ENCODE results near the gene DNAI7.
A peak's percentile ranks its signal among the peaks of the same experiment; 100 is the strongest.

The DNAI7 gene

GRCh38 chr12:25194722-25195055 lies 271 bp downstream of the DNAI7 start:
- 0 out of 2 replicates have a peak, but pooled peaks cover 7% of the 10 kb centered on the region for H3K4me1 ChIP-seq (ENCODE audit: insufficient read depth, low read length)
- H3K9ac ChIP-seq (ENCODE audit: low read depth, low read length): peak overlapping the region; percentile 96; the same call in 1 of the 2 replicates
- H3K36me3 ChIP-seq (ENCODE audit: insufficient read depth, low read length): no peaks in the 10 kb centered on the region
- H3K9me3 ChIP-seq (ENCODE audit: control insufficient read depth, insufficient read depth, low read length): no peaks in the 10 kb centered on the region

GRCh38 chr12:25194214-25194613 lies 746 bp downstream of the DNAI7 start:
- 0 out of 2 replicates have a peak, but pooled peaks cover 7% of the 10 kb centered on the region for H3K4me1 ChIP-seq (ENCODE audit: insufficient read depth, low read length)
- no peaks in the 10 kb centered on the region for H3K9me3 ChIP-seq (ENCODE audit: control insufficient read depth, insufficient read depth, low read length)
- H3K9ac ChIP-seq (ENCODE audit: low read depth, low read length): peak overlapping the region; percentile 96; the same call in 1 of the 2 replicates
- no peaks in the 10 kb centered on the region for H3K36me3 ChIP-seq (ENCODE audit: insufficient read depth, low read length)

GRCh38 chr12:25190793-25191192 lies 4.2 kb downstream of the DNAI7 start:
- no peak overlapping the region for H3K9ac ChIP-seq (ENCODE audit: low read depth, low read length)
- no peaks in the 10 kb centered on the region for H3K9me3 ChIP-seq (ENCODE audit: control insufficient read depth, insufficient read depth, low read length)
- no peaks in the 10 kb centered on the region for H3K4me1 ChIP-seq (ENCODE audit: insufficient read depth, low read length)
- no peaks in the 10 kb centered on the region for H3K36me3 ChIP-seq (ENCODE audit: insufficient read depth, low read length)

- Histone ChIP-seq H3K9me3 (ENCODE audit: control insufficient read depth, insufficient read depth, low read length) (no peaks in the 10 kb centered on the region), H3K4me1 (ENCODE audit: insufficient read depth, low read length) (no peaks in the 10 kb centered on the region), H3K9ac (ENCODE audit: low read depth, low read length) (no peak overlapping the region), H3K36me3 (ENCODE audit: insufficient read depth, low read length) (no peaks in the 10 kb centered on the region)
Measured at GRCh38 chr12:25189656-25190055, 5.3 kb downstream of the DNAI7 start.

GRCh38 chr12:25187781-25188180 lies 7.2 kb downstream of the DNAI7 start:
- Histone ChIP-seq H3K36me3 (ENCODE audit: insufficient read depth, low read length) (no peaks in the 10 kb centered on the region), H3K9me3 (ENCODE audit: control insufficient read depth, insufficient read depth, low read length) (no peaks in the 10 kb centered on the region), H3K4me1 (ENCODE audit: insufficient read depth, low read length) (no peaks in the 10 kb centered on the region), H3K9ac (ENCODE audit: low read depth, low read length) (no peak overlapping the region)

- Histone ChIP-seq H3K9me3 (ENCODE audit: control insufficient read depth, insufficient read depth, low read length) (no peaks in the 10 kb centered on the region), H3K36me3 (ENCODE audit: insufficient read depth, low read length) (no peaks in the 10 kb centered on the region), H3K4me1 (ENCODE audit: insufficient read depth, low read length) (no peaks in the 10 kb centered on the region), H3K9ac (ENCODE audit: low read depth, low read length) (no peak overlapping the region)
Measured at GRCh38 chr12:25186788-25187402, 8.1 kb downstream of the DNAI7 start.

GRCh38 chr12:25186038-25186787 lies 8.7 kb downstream of the DNAI7 start:
- Histone ChIP-seq H3K9me3 (ENCODE audit: control insufficient read depth, insufficient read depth, low read length) (no peaks in the 10 kb centered on the region), H3K4me1 (ENCODE audit: insufficient read depth, low read length) (no peaks in the 10 kb centered on the region), H3K9ac (ENCODE audit: low read depth, low read length) (no peak overlapping the region), H3K36me3 (ENCODE audit: insufficient read depth, low read length) (no peaks in the 10 kb centered on the region)

- Histone ChIP-seq H3K9ac (ENCODE audit: low read depth, low read length) (no peak overlapping the region), H3K36me3 (ENCODE audit: insufficient read depth, low read length) (no peaks in the 10 kb centered on the region), H3K9me3 (ENCODE audit: control insufficient read depth, insufficient read depth, low read length) (no peaks in the 10 kb centered on the region), H3K4me1 (ENCODE audit: insufficient read depth, low read length) (no peaks in the 10 kb centered on the region)
Measured at GRCh38 chr12:25184132-25184531, 10.8 kb downstream of the DNAI7 start.

- no peak overlapping the region for H3K9ac ChIP-seq (ENCODE audit: low read depth, low read length)
- H3K4me1 ChIP-seq (ENCODE audit: insufficient read depth, low read length): no peaks in the 10 kb centered on the region
- H3K36me3 ChIP-seq (ENCODE audit: insufficient read depth, low read length): no peaks in the 10 kb centered on the region
- H3K9me3 ChIP-seq (ENCODE audit: control insufficient read depth, insufficient read depth, low read length): no peaks in the 10 kb centered on the region
Measured at GRCh38 chr12:25182765-25183164, 12.2 kb downstream of the DNAI7 start.

- Histone ChIP-seq H3K9ac (ENCODE audit: low read depth, low read length) (no peak overlapping the region), H3K4me1 (ENCODE audit: insufficient read depth, low read length) (no peaks in the 10 kb centered on the region), H3K36me3 (ENCODE audit: insufficient read depth, low read length) (no peaks in the 10 kb centered on the region)
Measured at GRCh38 chr12:25162866-25163265, 32.1 kb downstream of the DNAI7 start.

GRCh38 chr12:25156061-25156460 lies 38.9 kb downstream of the DNAI7 start:
- peaks cover 18% of the 10 kb centered on the region; the same call in 1 of the 2 replicates for H3K4me1 ChIP-seq (ENCODE audit: insufficient read depth, low read length)
- no peaks in the 10 kb centered on the region for H3K36me3 ChIP-seq (ENCODE audit: insufficient read depth, low read length)

More at GRCh38 chr12:25162866-25163265, 32.1 kb downstream of the DNAI7 start:
- H3K9me3 ChIP-seq (ENCODE audit: control insufficient read depth, insufficient read depth, low read length): no peaks in the 10 kb centered on the region

GRCh38 chr12:25155022-25155576 lies 39.9 kb downstream of the DNAI7 start:
- H3K9ac ChIP-seq (ENCODE audit: low read depth, low read length): no peak overlapping the region
- H3K9me3 ChIP-seq (ENCODE audit: control insufficient read depth, insufficient read depth, low read length): no peaks in the 10 kb centered on the region
- H3K4me1 ChIP-seq (ENCODE audit: insufficient read depth, low read length): peaks cover 18% of the 10 kb centered on the region; the same call in 1 of the 2 replicates
- no peaks in the 10 kb centered on the region for H3K36me3 ChIP-seq (ENCODE audit: insufficient read depth, low read length)

More at GRCh38 chr12:25156061-25156460, 38.9 kb downstream of the DNAI7 start:
- H3K9me3 ChIP-seq (ENCODE audit: control insufficient read depth, insufficient read depth, low read length): no peaks in the 10 kb centered on the region
- no peak overlapping the region for H3K9ac ChIP-seq (ENCODE audit: low read depth, low read length)

- Histone ChIP-seq H3K9me3 (ENCODE audit: control insufficient read depth, insufficient read depth, low read length) (no peaks in the 10 kb centered on the region), H3K36me3 (ENCODE audit: insufficient read depth, low read length) (no peaks in the 10 kb centered on the region), H3K4me1 (ENCODE audit: insufficient read depth, low read length) (peaks cover 18% of the 10 kb centered on the region; the same call in 1 of the 2 replicates), H3K9ac (ENCODE audit: low read depth, low read length) (no peak overlapping the region)
Measured at GRCh38 chr12:25152055-25152454, 42.9 kb downstream of the DNAI7 start.

- no peaks in the 10 kb centered on the region for H3K36me3 ChIP-seq (ENCODE audit: insufficient read depth, low read length)
- H3K9me3 ChIP-seq (ENCODE audit: control insufficient read depth, insufficient read depth, low read length): no peaks in the 10 kb centered on the region
- H3K4me1 ChIP-seq (ENCODE audit: insufficient read depth, low read length): peaks cover 18% of the 10 kb centered on the region; the same call in 1 of the 2 replicates
- no peak overlapping the region for H3K9ac ChIP-seq (ENCODE audit: low read depth, low read length)
Measured at GRCh38 chr12:25151476-25151875, 43.5 kb downstream of the DNAI7 start.

- H3K36me3 ChIP-seq (ENCODE audit: insufficient read depth, low read length): no peaks in the 10 kb centered on the region
- peaks cover 7% of the 10 kb centered on the region; the same call in 1 of the 2 replicates for H3K4me1 ChIP-seq (ENCODE audit: insufficient read depth, low read length)
- no peaks in the 10 kb centered on the region for H3K9me3 ChIP-seq (ENCODE audit: control insufficient read depth, insufficient read depth, low read length)
Measured at GRCh38 chr12:25146686-25147085, 48.3 kb downstream of the DNAI7 start.

More at GRCh38 chr12:25146686-25147085, 48.3 kb downstream of the DNAI7 start:
- H3K9ac ChIP-seq (ENCODE audit: low read depth, low read length): no peak overlapping the region
